SKM-1 (cell line): ENCODE measurements around the gene USP12.
"Not testable (repeated sequence)": the region's sequence is repeated elsewhere in the genome, so short reads cannot be mapped to it uniquely, and the experiment has no call there.

ENCODE experiments used
- DNase-seq: peaks from one replicate; lab custom pipeline; 2025; ENCODE audit not compliant: unreplicated experiment; lab: John Stamatoyannopoulos, UW

The USP12 gene

GRCh38 chr13:27080018-27080948 lies 91.3 kb downstream of the USP12 start:
- DNase-seq, result no peak

GRCh38 chr13:27079421-27079958 lies 92.1 kb downstream of the USP12 start:
- DNase-seq, result no peak

- DNase-seq, result no peak
Measured at GRCh38 chr13:27077451-27077850, 94.2 kb downstream of the USP12 start.

GRCh38 chr13:27076421-27076820 lies 95.2 kb downstream of the USP12 start:
- no peak for DNase-seq

- no peak for DNase-seq
Measured at GRCh38 chr13:27073186-27073585, 98.4 kb downstream of the USP12 start.

- not testable (repeated sequence) for DNase-seq
Measured at GRCh38 chr13:27066123-27066522, 105.5 kb downstream of the USP12 start.

- DNase-seq, result no peak
Measured at GRCh38 chr13:27065582-27065981, 106.0 kb downstream of the USP12 start.

GRCh38 chr13:27064252-27064995 lies 107.2 kb downstream of the USP12 start:
- DNase-seq, result no peak

GRCh38 chr13:27057817-27058216 lies 113.8 kb downstream of the USP12 start:
- DNase-seq, result no peak

- no peak for DNase-seq
Measured at GRCh38 chr13:27055526-27055925, 116.1 kb downstream of the USP12 start.

- DNase-seq, result no peak
Measured at GRCh38 chr13:27054760-27055159, 116.9 kb downstream of the USP12 start.

GRCh38 chr13:27053902-27054595 lies 117.6 kb downstream of the USP12 start:
- DNase-seq, result no peak

GRCh38 chr13:27053210-27053884 lies 118.3 kb downstream of the USP12 start:
- DNase-seq, result no peak

GRCh38 chr13:27052551-27053208 lies 118.9 kb downstream of the USP12 start:
- no peak for DNase-seq

- no peak for DNase-seq
Measured at GRCh38 chr13:27047081-27047480, 124.5 kb downstream of the USP12 start.

GRCh38 chr13:27044837-27045570 lies 126.6 kb downstream of the USP12 start:
- no peak for DNase-seq

- DNase-seq, result no peak
Measured at GRCh38 chr13:27043013-27043412, 128.6 kb downstream of the USP12 start.

- DNase-seq, result no peak
Measured at GRCh38 chr13:27041341-27041740, 130.3 kb downstream of the USP12 start.

GRCh38 chr13:27040826-27041108 lies 130.8 kb downstream of the USP12 start:
- DNase-seq, result no peak
